Measurements from ENCODE around the gene CPSF4L.

DNA sequence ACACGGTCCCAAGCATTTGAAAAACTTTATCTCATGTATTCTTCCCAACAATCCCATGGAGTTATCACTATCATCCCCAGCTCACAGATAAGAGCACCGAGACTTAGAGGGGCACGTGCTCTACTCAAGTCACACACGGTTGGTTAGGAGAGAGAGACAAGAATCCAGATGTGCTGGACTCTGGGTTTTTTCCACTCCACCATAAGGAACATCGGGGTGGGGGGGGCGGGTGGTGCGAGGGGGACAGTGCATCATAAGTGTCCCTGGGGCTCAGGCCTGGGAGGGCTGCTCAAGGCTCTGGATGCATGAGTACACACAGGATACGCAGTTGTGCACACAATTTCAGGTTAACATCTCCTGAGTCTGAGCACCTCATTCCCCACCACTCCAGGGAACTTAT, 42.8 kb upstream of the CPSF4L start:
- TF ChIP-seq, protein P1, sequence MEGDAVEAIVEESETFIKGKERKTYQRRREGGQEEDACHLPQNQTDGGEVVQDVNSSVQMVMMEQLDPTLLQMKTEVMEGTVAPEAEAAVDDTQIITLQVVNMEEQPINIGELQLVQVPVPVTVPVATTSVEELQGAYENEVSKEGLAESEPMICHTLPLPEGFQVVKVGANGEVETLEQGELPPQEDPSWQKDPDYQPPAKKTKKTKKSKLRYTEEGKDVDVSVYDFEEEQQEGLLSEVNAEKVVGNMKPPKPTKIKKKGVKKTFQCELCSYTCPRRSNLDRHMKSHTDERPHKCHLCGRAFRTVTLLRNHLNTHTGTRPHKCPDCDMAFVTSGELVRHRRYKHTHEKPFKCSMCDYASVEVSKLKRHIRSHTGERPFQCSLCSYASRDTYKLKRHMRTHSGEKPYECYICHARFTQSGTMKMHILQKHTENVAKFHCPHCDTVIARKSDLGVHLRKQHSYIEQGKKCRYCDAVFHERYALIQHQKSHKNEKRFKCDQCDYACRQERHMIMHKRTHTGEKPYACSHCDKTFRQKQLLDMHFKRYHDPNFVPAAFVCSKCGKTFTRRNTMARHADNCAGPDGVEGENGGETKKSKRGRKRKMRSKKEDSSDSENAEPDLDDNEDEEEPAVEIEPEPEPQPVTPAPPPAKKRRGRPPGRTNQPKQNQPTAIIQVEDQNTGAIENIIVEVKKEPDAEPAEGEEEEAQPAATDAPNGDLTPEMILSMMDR (IDR thresholded peaks at IDR 0.05), result no peak
- no peak for TF ChIP-seq POLR2A (IDR thresholded peaks at IDR 0.05)
